Measurements from ENCODE around the gene EID2B. TPM values are rescaled to one million over a fixed set of nuclear protein-coding genes. Genes with fewer than 3 reads are reported as not detected.

The EID2B gene
- total and polyA plus RNA-seq, 9 of the 15 experiments (the other 6 are each of a cell fraction or from before 2014, with no cell fraction given) = 2.8 to 8.8 (median 4.8) TPM

DNA sequence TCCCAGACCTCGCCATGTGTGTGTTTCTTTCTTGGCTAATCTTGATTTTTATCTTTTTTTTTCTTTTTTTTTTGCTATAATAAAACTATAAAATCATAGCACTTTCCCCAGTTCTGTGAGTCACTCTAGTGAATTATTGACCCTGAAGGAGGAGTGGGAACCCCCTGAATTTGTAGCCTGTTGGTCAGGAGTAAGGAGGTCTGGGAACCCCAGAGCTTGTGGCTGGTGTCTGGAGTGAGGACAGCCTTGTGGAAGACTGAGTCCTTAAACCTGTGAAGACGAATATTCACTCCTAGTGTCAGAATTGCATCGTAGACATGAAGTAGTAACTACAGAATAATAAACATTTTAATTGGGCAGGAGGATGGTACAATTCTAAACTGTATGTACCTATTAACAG lies 7.4 kb downstream of the EID2B start (continued):
- TF ChIP-seq, protein P1, sequence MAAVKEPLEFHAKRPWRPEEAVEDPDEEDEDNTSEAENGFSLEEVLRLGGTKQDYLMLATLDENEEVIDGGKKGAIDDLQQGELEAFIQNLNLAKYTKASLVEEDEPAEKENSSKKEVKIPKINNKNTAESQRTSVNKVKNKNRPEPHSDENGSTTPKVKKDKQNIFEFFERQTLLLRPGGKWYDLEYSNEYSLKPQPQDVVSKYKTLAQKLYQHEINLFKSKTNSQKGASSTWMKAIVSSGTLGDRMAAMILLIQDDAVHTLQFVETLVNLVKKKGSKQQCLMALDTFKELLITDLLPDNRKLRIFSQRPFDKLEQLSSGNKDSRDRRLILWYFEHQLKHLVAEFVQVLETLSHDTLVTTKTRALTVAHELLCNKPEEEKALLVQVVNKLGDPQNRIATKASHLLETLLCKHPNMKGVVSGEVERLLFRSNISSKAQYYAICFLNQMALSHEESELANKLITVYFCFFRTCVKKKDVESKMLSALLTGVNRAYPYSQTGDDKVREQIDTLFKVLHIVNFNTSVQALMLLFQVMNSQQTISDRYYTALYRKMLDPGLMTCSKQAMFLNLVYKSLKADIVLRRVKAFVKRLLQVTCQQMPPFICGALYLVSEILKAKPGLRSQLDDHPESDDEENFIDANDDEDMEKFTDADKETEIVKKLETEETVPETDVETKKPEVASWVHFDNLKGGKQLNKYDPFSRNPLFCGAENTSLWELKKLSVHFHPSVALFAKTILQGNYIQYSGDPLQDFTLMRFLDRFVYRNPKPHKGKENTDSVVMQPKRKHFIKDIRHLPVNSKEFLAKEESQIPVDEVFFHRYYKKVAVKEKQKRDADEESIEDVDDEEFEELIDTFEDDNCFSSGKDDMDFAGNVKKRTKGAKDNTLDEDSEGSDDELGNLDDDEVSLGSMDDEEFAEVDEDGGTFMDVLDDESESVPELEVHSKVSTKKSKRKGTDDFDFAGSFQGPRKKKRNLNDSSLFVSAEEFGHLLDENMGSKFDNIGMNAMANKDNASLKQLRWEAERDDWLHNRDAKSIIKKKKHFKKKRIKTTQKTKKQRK (IDR thresholded peaks at IDR 0.05; ENCODE audit: borderline replicate concordance, low read depth, low read length) = no peak
- no peak for TF ChIP-seq ZNF561 (CRISPR knock-in tag; conservative IDR thresholded peaks at IDR 0.05)
- no peak for TF ChIP-seq FOXA3 (CRISPR knock-in tag; conservative IDR thresholded peaks at IDR 0.05 in 1 of 2, IDR thresholded peaks at IDR 0.05 in 1 of 2)
- no peak for TF ChIP-seq SNIP1 (IDR thresholded peaks at IDR 0.05; ENCODE audit: low read depth)
- no peak for TF ChIP-seq CREBBP (IDR thresholded peaks at IDR 0.05; ENCODE audit: low read depth, low read length)

DNA sequence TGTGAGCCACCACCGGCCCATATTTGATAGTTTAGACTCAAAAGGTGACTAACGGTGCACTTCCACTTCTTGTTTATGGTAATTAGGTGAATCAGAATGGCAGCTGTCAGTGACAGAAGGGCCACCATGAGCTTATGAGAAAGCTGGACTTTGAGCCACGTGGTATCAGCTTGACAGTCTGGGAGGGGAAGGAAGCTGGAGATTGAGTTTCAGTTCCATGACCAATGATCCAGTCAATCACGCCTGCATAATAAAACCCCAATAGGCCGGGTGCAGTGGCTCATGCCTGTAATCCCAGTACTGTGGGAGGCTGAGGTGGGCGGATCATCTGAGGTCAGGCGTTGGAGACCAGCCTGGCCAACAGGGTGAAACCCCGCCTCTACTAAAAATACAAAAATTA lies 8.2 kb downstream of the EID2B start:
- no peaks in the 10 kb centered on the region for H3K9me3 ChIP-seq (replicated peaks; ENCODE audit: control insufficient read depth, insufficient read depth, low read depth, low read length)
- ChIA-PET CTCF (ENCODE audit: low intra/inter-chr PET ratio) (no interaction called here), POLR2A (no interaction called here)
- no peak overlapping the region for H2AFZ ChIP-seq (ENCODE audit: low read depth, low read length)
- WGBS (ENCODE audit: insufficient coverage, low coverage, missing lambda C conversion rate) = 72% methylated on average over 8 of the region's 8 CpGs
- no peak overlapping the region for H3K9ac ChIP-seq (ENCODE audit: insufficient read depth in 1 of 2, low read depth in 2 of 2, low read length in 2 of 2)
- no peaks in the 10 kb centered on the region for H3K27me3 ChIP-seq (ENCODE audit: control insufficient read depth in 2 of 2, insufficient read depth in 2 of 2, low read length in 2 of 2)
- no peak overlapping the region for H3K27ac ChIP-seq (ENCODE audit: extremely low read depth, low read depth, low read length)
- H3K36me3 ChIP-seq (ENCODE audit: control insufficient read depth, insufficient read depth, low read length) = no peaks in the 10 kb centered on the region
- TF ChIP-seq PCBP2 (IDR thresholded peaks at IDR 0.05; ENCODE audit: low read depth, low read length, poor library complexity, severe bottlenecking) (no peak), SREBF1 (IDR thresholded peaks at IDR 0.05; ENCODE audit: borderline replicate concordance, low read depth, low read length) (no peak), MYBL2 (IDR thresholded peaks at IDR 0.05; ENCODE audit: low read depth) (no peak), MYBL2 (CRISPR knock-in tag; IDR thresholded peaks at IDR 0.05; ENCODE audit: borderline replicate concordance) (no peak), NCOR1 (IDR thresholded peaks at IDR 0.05) (no peak), HLTF (IDR thresholded peaks at IDR 0.05) (no peak), TBL1XR1 (IDR thresholded peaks at IDR 0.05; ENCODE audit: low read length in 2 of 2) (no peak)
- no peak for DNase-seq (ENCODE audit: extremely low read depth in 1 of 4, low spot score in 3 of 4)
- intact Hi-C loops (cut with micrococcal nuclease) = no loop called here
- H3K9me1 ChIP-seq (ENCODE audit: control insufficient read depth, insufficient read depth, low read length) = no peaks in the 10 kb centered on the region
- ATAC-seq = no peak
- no peak for FAIRE-seq
- H4K20me1 ChIP-seq (replicated peaks; ENCODE audit: control insufficient read depth, insufficient read depth, low read length) = no peaks in the 10 kb centered on the region
- no peaks in the 10 kb centered on the region for H3K79me2 ChIP-seq (ENCODE audit: control insufficient read depth, insufficient read depth, low read length)
- no TSS peak for BruUV-seq (replicated peaks)
- H3K4me3 ChIP-seq = no peak overlapping the region
- H3K4me2 ChIP-seq (ENCODE audit: insufficient read depth, low read length) = no peak overlapping the region
- in situ Hi-C loops (cut with MboI) = no loop called here
- peaks cover 5 to 8% of the 10 kb centered on the region in 2 experiments; a peak in 3 of 5 replicates for H3K4me1 ChIP-seq (replicated peaks in 1 of 2; ENCODE audit: control insufficient read depth in 2 of 2, insufficient read depth in 2 of 2, low read length in 2 of 2)
